Hematopoietic multipotent progenitor cell treated with erythropoietin and hydrocortisone succinate and interleukin-3 and kit ligand, for 4 days (in vitro differentiated cells): ENCODE results near the gene MINK1.
A peak's percentile ranks its signal among the peaks of the same experiment; 100 is the strongest.

Experiments
- DNase-seq: peaks from one replicate; pipeline ENCODE4 v3.0.0-alpha.2; 2015

The MINK1 gene

GRCh38 chr17:4833178-4833940 lies at the start of gene MINK1:
Gene MINK1 (plus strand): TSS chr17:4833340. CDS start chr17:4833584, 244 bp downstream.
- peak; percentile 96 for DNase-seq

GRCh38 chr17:4785311-4786105 lies 47.6 kb upstream of the MINK1 start:
- no peak for DNase-seq

GRCh38 chr17:4786106-4786511 lies 47.0 kb upstream of the MINK1 start, which contains the start of gene VMO1:
Gene VMO1 (minus strand): TSS chr17:4786364. CDS start chr17:4786352, 12 bp downstream.
- no peak for DNase-seq

- no peak for DNase-seq
Measured at GRCh38 chr17:4786516-4786915, 46.6 kb upstream of the MINK1 start.

- DNase-seq: no peak
Measured at GRCh38 chr17:4788159-4788806, 44.9 kb upstream of the MINK1 start.

GRCh38 chr17:4788807-4789700 lies 44.1 kb upstream of the MINK1 start, which contains the start of gene GLTPD2:
Gene GLTPD2 (plus strand): TSS chr17:4788964. CDS start chr17:4789012, 48 bp downstream.
- no peak for DNase-seq

GRCh38 chr17:4789701-4789950 lies 43.5 kb upstream of the MINK1 start:
- no peak for DNase-seq

- DNase-seq: peak; percentile 91
Measured at GRCh38 chr17:4789951-4790704, 43.0 kb upstream of the MINK1 start.

- DNase-seq: no peak
Measured at GRCh38 chr17:4790705-4791088, 42.4 kb upstream of the MINK1 start.

GRCh38 chr17:4795168-4795567 lies 38.0 kb upstream of the MINK1 start:
- DNase-seq: no peak

- peak; percentile 73 for DNase-seq
Measured at GRCh38 chr17:4796552-4796920, 36.6 kb upstream of the MINK1 start.

- DNase-seq: no peak
Measured at GRCh38 chr17:4800462-4801196, 32.5 kb upstream of the MINK1 start.

- DNase-seq: no peak
Measured at GRCh38 chr17:4802228-4802627, 30.9 kb upstream of the MINK1 start, which contains the start of gene C17orf114. Gene C17orf114 (minus strand): TSS chr17:4802328.

GRCh38 chr17:4806456-4806776 lies 26.7 kb upstream of the MINK1 start:
- DNase-seq: no peak

GRCh38 chr17:4806777-4807604 lies 26.1 kb upstream of the MINK1 start, which contains the start of gene PLD2:
Gene PLD2 (plus strand): TSS chr17:4807152. CDS start chr17:4807773, 621 bp downstream.
- peak; percentile 89 for DNase-seq

- no peak for DNase-seq
Measured at GRCh38 chr17:4807605-4808377, 25.3 kb upstream of the MINK1 start.

- no peak for DNase-seq
Measured at GRCh38 chr17:4808378-4808767, 24.8 kb upstream of the MINK1 start.

- DNase-seq: peak; percentile 69
Measured at GRCh38 chr17:4810696-4811290, 22.3 kb upstream of the MINK1 start.

- no peak for DNase-seq
Measured at GRCh38 chr17:4811471-4811870, 21.7 kb upstream of the MINK1 start.
